Activated naive CD4-positive, alpha-beta T cell treated with anti-CD3 and anti-CD28 coated beads, Interleukin-2, amount 50 U/mL, for 24 hours (primary cell): Measurements from ENCODE around the gene PARD3B.

Experiments
- H3K27ac Mint-ChIP-seq: one replicate; pipeline ENCODE4 v1.8.0; 2021; ENCODE audit warnings: mild to moderate bottlenecking, mixed read lengths
- H3K27me3 Mint-ChIP-seq: one replicate; pipeline ENCODE4 v1.8.0; 2021; ENCODE audit warnings: mixed read lengths
- H3K36me3 Mint-ChIP-seq: one replicate; pipeline ENCODE4 v1.8.0; 2021; ENCODE audit warnings: mixed read lengths
- H3K4me1 Mint-ChIP-seq: one replicate; pipeline ENCODE4 v1.8.0; 2021; ENCODE audit warnings: mixed read lengths
- H3K4me3 Mint-ChIP-seq: one replicate; pipeline ENCODE4 v1.8.0; 2021; ENCODE audit warnings: mild to moderate bottlenecking, mixed read lengths
- H3K9me3 Mint-ChIP-seq: one replicate; pipeline ENCODE4 v1.8.0; 2021; ENCODE audit warnings: mixed read lengths

The PARD3B gene

DNA sequence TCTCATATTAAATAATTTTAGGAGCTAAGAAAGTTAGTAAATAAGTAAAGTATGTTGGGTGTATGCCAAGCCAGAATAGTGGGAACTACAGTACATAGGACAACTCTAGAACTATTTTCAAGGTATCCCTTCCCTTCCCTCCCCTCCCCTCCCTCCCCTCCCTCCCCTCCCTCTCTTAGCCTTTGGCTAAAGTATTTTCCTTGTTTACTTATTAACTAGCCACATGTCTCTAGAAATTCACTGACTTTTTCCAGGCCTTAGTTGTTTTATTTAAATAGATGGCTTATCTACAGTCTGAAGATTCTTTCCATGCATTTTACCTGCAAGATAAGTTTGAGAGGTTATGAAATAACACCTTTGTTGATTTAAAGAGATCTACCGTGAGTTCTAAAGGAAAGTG is 402.1 kb downstream of the PARD3B start:
- H3K9me3 Mint-ChIP-seq, result peaks cover 31% of the 10 kb centered on the region
- H3K27ac Mint-ChIP-seq, result peak overlapping the region; percentile 37
- H3K4me3 Mint-ChIP-seq, result peak overlapping the region; percentile 12
- H3K36me3 Mint-ChIP-seq, result peaks cover 27% of the 10 kb centered on the region
- no peaks in the 10 kb centered on the region for H3K27me3 Mint-ChIP-seq
- H3K4me1 Mint-ChIP-seq, result peaks cover 80% of the 10 kb centered on the region

DNA sequence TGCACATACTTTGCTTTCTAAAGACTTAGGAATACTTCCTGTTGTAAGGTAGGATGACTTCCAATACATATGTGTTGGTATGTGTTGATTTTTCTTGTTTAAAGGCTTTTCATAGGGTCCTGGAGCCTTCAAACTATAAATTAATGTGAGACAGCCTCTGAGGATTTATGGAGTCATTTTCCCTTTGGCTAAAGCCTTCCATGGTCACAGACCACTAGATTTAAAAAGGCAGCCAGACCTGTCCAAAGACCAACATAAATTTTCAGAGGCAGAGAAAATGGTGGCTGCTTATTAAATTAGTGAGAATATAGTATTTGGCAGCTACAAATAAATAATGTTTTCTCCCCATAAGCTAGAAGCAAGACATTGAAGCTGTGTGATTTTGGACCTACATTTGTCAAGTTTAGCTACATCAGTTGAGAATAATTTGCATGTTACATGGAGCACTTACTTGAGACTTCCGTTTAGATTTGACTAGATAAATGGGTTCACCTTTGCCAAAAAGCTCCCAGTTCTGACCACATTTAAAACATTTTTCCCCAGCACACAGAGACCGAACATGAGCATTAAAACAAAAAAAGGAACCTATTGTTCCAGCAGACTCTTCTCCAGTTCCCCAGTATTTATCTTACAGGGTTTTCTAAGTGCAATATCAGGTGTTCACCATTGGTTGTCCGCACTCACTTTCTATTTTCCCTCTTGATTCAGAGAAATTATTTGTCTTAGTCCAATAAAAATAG is 402.9 kb downstream of the PARD3B start:
- peaks cover 31% of the 10 kb centered on the region for H3K9me3 Mint-ChIP-seq
- peaks cover 76% of the 10 kb centered on the region for H3K4me1 Mint-ChIP-seq
- peak overlapping the region; percentile 75 for H3K27ac Mint-ChIP-seq
- H3K27me3 Mint-ChIP-seq, result no peaks in the 10 kb centered on the region
- H3K36me3 Mint-ChIP-seq, result peaks cover 27% of the 10 kb centered on the region
- H3K4me3 Mint-ChIP-seq, result peak overlapping the region; percentile 63

DNA sequence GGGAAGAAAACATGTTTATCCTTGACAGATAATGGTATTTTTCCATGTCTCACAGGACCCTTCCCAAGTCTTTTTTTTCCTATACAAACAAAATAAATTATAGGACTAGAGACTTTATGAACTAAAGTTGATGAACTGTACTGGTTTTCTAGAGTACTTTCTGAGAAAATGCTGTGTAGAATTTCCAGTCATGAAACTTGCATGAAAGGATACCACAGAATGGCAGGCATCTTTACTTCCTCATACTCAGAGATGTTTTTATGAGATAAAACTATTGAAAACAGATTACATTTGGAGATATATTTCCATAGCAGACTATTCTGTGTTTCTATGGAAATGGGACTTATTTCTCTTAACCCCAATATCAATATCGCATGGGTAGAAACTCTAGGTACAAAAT is 403.5 kb downstream of the PARD3B start:
- Mint-ChIP-seq H3K36me3 (peaks cover 21% of the 10 kb centered on the region), H3K4me3 (no peak overlapping the region), H3K9me3 (peaks cover 26% of the 10 kb centered on the region), H3K4me1 (peaks cover 72% of the 10 kb centered on the region), H3K27me3 (no peaks in the 10 kb centered on the region), H3K27ac (peak overlapping the region; percentile 75)

GRCh38 chr2:204950695-204951346 is 405.5 kb downstream of the PARD3B start:
- Mint-ChIP-seq H3K9me3 (peaks cover 18% of the 10 kb centered on the region), H3K4me3 (no peak overlapping the region), H3K4me1 (peaks cover 60% of the 10 kb centered on the region), H3K27me3 (no peaks in the 10 kb centered on the region), H3K27ac (no peak overlapping the region), H3K36me3 (peaks cover 13% of the 10 kb centered on the region)

- Mint-ChIP-seq H3K4me1 (peaks cover 47% of the 10 kb centered on the region), H3K4me3 (peak overlapping the region; percentile 42), H3K36me3 (peaks cover 6% of the 10 kb centered on the region), H3K27ac (no peak overlapping the region), H3K27me3 (no peaks in the 10 kb centered on the region), H3K9me3 (no peaks in the 10 kb centered on the region)
Measured at GRCh38 chr2:204958371-204958770, 413.1 kb downstream of the PARD3B start.

DNA sequence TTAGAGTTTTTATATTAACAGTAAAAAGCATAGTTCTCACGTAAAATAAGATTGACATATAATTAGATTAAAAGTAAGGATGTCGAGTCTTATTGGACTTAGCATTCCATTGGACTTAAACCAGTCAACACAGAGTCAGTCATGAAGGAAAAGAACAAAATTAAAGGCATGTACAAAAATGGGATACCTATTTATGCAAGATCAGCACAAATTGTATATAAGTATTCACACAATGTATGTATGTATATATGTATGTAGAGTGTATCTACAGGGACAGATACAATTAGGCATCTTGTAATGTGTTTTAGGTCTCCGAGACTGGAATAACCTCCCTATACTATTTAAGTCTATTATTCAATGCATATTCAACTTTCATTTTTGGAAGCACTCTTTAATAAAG is 419.1 kb downstream of the PARD3B start:
- Mint-ChIP-seq H3K4me1 (peaks cover 63% of the 10 kb centered on the region), H3K27me3 (no peaks in the 10 kb centered on the region), H3K4me3 (no peak overlapping the region), H3K9me3 (no peaks in the 10 kb centered on the region), H3K27ac (no peak overlapping the region), H3K36me3 (peaks cover 6% of the 10 kb centered on the region)

- H3K9me3 Mint-ChIP-seq, result no peaks in the 10 kb centered on the region
- H3K4me3 Mint-ChIP-seq, result no peak overlapping the region
- peaks cover 2% of the 10 kb centered on the region for H3K36me3 Mint-ChIP-seq
- no peak overlapping the region for H3K27ac Mint-ChIP-seq
- peaks cover 76% of the 10 kb centered on the region for H3K4me1 Mint-ChIP-seq
- no peaks in the 10 kb centered on the region for H3K27me3 Mint-ChIP-seq
Measured at GRCh38 chr2:204966245-204966644, 421.0 kb downstream of the PARD3B start.

DNA sequence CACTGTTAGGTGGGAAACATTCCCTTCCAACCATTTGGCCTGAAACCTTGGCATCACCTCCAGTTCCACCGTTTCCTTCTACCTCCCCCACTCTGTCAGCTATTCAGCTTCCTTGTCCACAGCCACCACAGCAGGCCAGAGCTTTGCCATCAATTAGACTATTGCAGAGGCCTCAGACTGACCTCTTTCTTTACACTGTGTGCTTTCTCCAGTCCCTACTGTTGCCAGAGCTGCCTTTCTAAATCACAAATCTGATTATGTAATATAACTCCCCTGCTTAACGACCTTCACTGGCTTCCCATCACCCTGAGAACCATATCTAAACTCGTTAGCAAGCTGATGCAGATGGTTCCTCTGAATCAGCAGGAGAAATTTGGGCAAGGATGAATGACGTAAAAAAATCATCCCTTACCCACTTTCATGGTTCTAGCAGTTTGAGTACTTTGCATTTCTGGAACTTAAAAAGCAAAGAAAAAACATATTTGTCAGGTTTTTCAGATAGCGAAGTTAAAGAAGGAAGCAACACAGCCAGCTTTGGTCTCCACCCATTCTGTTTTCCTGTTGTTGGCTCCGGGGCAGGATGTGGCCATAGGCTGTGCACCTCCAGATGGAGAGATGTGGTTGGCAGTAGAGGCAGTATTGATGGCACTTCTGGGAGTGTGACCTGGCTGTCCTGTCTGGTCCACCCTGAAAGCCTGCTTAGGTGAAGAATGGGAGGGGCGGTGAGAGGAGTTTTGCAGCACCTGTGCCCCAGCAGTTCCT is 422.1 kb downstream of the PARD3B start:
- Mint-ChIP-seq H3K4me1 (peaks cover 73% of the 10 kb centered on the region), H3K27ac (peak overlapping the region; percentile 52), H3K9me3 (no peaks in the 10 kb centered on the region), H3K36me3 (no peaks in the 10 kb centered on the region), H3K27me3 (no peaks in the 10 kb centered on the region), H3K4me3 (peak overlapping the region; percentile 40)

- Mint-ChIP-seq H3K36me3 (peaks cover 3% of the 10 kb centered on the region), H3K9me3 (no peaks in the 10 kb centered on the region), H3K4me3 (peak overlapping the region; percentile 40), H3K27ac (peak overlapping the region; percentile 89), H3K4me1 (peaks cover 70% of the 10 kb centered on the region), H3K27me3 (no peaks in the 10 kb centered on the region)
Measured at GRCh38 chr2:204971206-204971907, 426.1 kb downstream of the PARD3B start.

DNA sequence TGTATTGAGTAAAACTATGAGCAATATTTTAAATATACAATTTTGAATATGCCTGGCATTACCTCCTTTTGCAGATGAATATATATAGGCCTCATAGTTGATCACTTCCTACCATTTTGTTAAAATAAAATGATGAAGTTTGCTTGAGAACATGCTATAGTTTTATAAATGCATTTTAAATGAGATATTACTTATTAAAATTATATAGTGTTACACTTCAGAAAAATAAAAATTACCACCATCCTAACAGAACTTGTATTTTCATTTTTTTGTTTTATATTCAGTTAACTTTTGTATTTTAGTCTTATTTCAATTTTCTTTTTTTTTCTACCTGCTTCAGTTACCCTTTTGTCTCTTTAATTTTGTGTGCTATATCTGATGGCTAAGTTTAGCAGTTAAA is 426.9 kb downstream of the PARD3B start:
- no peak overlapping the region for H3K4me3 Mint-ChIP-seq
- no peaks in the 10 kb centered on the region for H3K27me3 Mint-ChIP-seq
- H3K36me3 Mint-ChIP-seq, result peaks cover 3% of the 10 kb centered on the region
- H3K9me3 Mint-ChIP-seq, result no peaks in the 10 kb centered on the region
- H3K27ac Mint-ChIP-seq, result no peak overlapping the region
- H3K4me1 Mint-ChIP-seq, result peaks cover 66% of the 10 kb centered on the region

DNA sequence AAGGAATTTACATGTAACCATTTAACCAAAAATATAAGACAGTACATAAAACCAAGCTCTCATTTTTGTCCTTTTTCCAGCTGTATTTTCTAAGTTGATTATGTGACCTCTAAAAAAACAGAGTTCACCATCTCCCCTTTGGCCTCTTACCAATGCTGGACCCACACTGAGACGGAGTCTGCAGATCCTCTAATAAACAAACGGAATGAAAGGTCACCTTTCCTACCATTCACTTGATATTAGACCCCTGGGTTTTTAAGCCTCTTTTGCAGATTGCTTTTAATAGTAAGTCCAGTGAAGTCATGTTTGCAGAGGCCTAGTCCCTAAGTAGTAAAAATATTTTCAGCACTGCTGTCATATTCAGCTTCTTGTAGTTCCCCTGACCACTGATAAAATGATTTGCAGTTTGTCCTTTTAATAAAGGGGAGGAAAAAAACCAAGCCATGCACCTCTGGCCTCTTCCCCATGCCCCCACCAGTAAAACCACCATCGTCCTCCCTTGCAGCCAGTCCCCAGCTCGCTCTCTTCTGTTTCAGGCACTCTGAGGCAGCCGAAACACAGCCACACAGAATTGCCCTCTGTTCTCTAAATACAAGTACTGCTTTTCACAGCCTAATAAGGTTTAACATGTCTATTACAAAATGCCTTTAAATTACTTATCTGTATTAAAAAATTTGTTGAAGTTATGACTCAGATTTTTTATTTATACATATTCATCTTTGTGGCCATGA is 427.5 kb downstream of the PARD3B start:
- H3K4me3 Mint-ChIP-seq, result no peak overlapping the region
- H3K9me3 Mint-ChIP-seq, result no peaks in the 10 kb centered on the region
- no peaks in the 10 kb centered on the region for H3K27me3 Mint-ChIP-seq
- H3K27ac Mint-ChIP-seq, result peak overlapping the region; percentile 71
- H3K4me1 Mint-ChIP-seq, result peaks cover 59% of the 10 kb centered on the region
- peaks cover 3% of the 10 kb centered on the region for H3K36me3 Mint-ChIP-seq

DNA sequence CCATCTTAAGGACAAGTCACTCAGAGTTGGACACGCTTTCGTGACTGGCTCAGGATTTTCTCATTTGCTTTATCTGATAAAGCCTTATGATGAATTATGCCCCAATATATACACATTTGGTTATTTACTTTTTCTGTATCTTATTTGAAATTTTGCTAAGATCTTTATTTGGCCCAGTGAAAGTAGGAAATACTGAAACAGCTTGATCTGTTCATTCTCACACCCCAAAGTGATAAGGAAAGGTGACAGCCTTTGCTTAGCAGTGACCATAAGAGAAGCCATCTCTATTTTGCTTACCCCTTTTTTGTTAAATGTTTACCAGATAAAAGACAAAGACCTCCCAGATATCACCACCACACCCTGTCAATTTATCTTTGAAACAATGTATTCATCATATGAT is 428.3 kb downstream of the PARD3B start:
- Mint-ChIP-seq H3K27me3 (no peaks in the 10 kb centered on the region), H3K9me3 (no peaks in the 10 kb centered on the region), H3K27ac (peak overlapping the region; percentile 30), H3K4me1 (peaks cover 51% of the 10 kb centered on the region), H3K4me3 (no peak overlapping the region), H3K36me3 (peaks cover 3% of the 10 kb centered on the region)

- H3K4me1 Mint-ChIP-seq, result peaks cover 42% of the 10 kb centered on the region
- H3K4me3 Mint-ChIP-seq, result no peak overlapping the region
- H3K27ac Mint-ChIP-seq, result no peak overlapping the region
- H3K27me3 Mint-ChIP-seq, result no peaks in the 10 kb centered on the region
- H3K36me3 Mint-ChIP-seq, result peaks cover 3% of the 10 kb centered on the region
- H3K9me3 Mint-ChIP-seq, result no peaks in the 10 kb centered on the region
Measured at GRCh38 chr2:204974487-204974886, 429.2 kb downstream of the PARD3B start.

DNA sequence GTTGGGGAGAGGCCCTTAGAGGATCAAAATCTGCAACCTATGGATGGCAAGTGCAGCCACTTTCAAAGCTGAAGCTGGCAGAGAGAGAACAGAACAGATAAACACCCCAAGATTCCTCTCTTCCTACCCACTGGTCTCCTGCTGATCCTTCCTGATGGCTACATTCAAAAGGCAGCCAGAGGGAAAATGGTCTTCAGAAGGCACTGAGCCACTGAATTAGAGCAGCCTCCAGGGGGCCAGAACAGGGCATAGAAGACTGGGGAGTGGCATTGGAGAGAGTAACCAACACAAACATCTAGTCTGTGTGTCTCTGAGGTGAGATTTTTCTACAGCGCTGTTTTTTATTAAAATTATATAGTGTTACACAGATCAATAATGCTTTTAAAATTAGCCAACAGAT is 432.6 kb downstream of the PARD3B start:
- no peaks in the 10 kb centered on the region for H3K27me3 Mint-ChIP-seq
- peaks cover 3% of the 10 kb centered on the region for H3K36me3 Mint-ChIP-seq
- H3K9me3 Mint-ChIP-seq, result no peaks in the 10 kb centered on the region
- no peak overlapping the region for H3K27ac Mint-ChIP-seq
- H3K4me1 Mint-ChIP-seq, result peaks cover 36% of the 10 kb centered on the region
- no peak overlapping the region for H3K4me3 Mint-ChIP-seq

GRCh38 chr2:204982303-204982702 is 437.0 kb downstream of the PARD3B start:
- peaks cover 1% of the 10 kb centered on the region for H3K36me3 Mint-ChIP-seq
- peak overlapping the region; percentile 3 for H3K27ac Mint-ChIP-seq
- H3K27me3 Mint-ChIP-seq, result no peaks in the 10 kb centered on the region
- H3K9me3 Mint-ChIP-seq, result no peaks in the 10 kb centered on the region
- no peak overlapping the region for H3K4me3 Mint-ChIP-seq
- peaks cover 25% of the 10 kb centered on the region for H3K4me1 Mint-ChIP-seq
